Stimulated activated CD8-positive, alpha-beta memory T cell treated with anti-CD3 and anti-CD28 coated beads, Interleukin-4, amount 100 ng/mL, for 4 hours (primary cell): ENCODE data around the gene HSD3B7.
"Not testable (repeated sequence)": the region's sequence is repeated elsewhere in the genome, so short reads cannot be mapped to it uniquely, and the experiment has no call there.

Source experiments
- DNase-seq, 2 donors: peaks; one replicate each; pipeline ENCODE4 v3.0.0-alpha.2; 2020; ENCODE audit warnings: low read depth in 2 of 2, low spot score in 1 of 2

HSD3B7 gene

GRCh38 chr16:30984669-30985400, at the start of gene HSD3B7:
HSD3B7 (plus strand) TSS chr16:30985207; CDS start chr16:30985659, 452 bp downstream.
- DNase-seq = peak; percentile 45 to 69

- no peak for DNase-seq
Observed at GRCh38 chr16:30937692-30938091, 47.3 kb upstream of the HSD3B7 start.

GRCh38 chr16:30939571-30939970, 45.4 kb upstream of the HSD3B7 start:
- DNase-seq = not testable (repeated sequence)

- peak in 1 of 2 donors; percentile 24 for DNase-seq
Observed at GRCh38 chr16:30941600-30942425, 43.2 kb upstream of the HSD3B7 start.

- no peak for DNase-seq
Observed at GRCh38 chr16:30942426-30942806, 42.6 kb upstream of the HSD3B7 start.

- DNase-seq = no peak
Observed at GRCh38 chr16:30944352-30944751, 40.7 kb upstream of the HSD3B7 start.

GRCh38 chr16:30946671-30947540, 38.1 kb upstream of the HSD3B7 start:
- no peak for DNase-seq

- no peak for DNase-seq
Observed at GRCh38 chr16:30947541-30947858, 37.5 kb upstream of the HSD3B7 start.

GRCh38 chr16:30947859-30948666, 36.9 kb upstream of the HSD3B7 start:
- DNase-seq = no peak

GRCh38 chr16:30948667-30949649, 36.0 kb upstream of the HSD3B7 start, which contains the start of gene ORAI3:
ORAI3 (plus strand) TSS chr16:30949068; CDS start chr16:30949290, 222 bp downstream.
- no peak for DNase-seq

GRCh38 chr16:30949650-30950515, 35.1 kb upstream of the HSD3B7 start:
- DNase-seq = no peak

GRCh38 chr16:30950516-30951065, 34.4 kb upstream of the HSD3B7 start:
- no peak for DNase-seq

GRCh38 chr16:30951193-30951592, 33.8 kb upstream of the HSD3B7 start:
- no peak for DNase-seq

- no peak for DNase-seq
Observed at GRCh38 chr16:30951750-30952149, 33.3 kb upstream of the HSD3B7 start.

- no peak for DNase-seq
Observed at GRCh38 chr16:30953111-30953510, 31.9 kb upstream of the HSD3B7 start.

- peak in 1 of 2 donors; percentile 19 for DNase-seq
Observed at GRCh38 chr16:30953511-30954124, 31.4 kb upstream of the HSD3B7 start.

GRCh38 chr16:30954993-30955392, 30.0 kb upstream of the HSD3B7 start:
- DNase-seq = no peak
